SJSA1 (cell line): ENCODE data around the gene SOX9. TPM values are rescaled to one million over a fixed set of nuclear protein-coding genes. Genes with fewer than 3 reads are reported as not detected.

ENCODE experiments used
- DNase-seq, 2 experiments: peaks; one replicate each; pipeline ENCODE4 v3.0.0-alpha.2; 2015 to 2020; ENCODE audit warnings: low spot score in 2 of 2, low read depth in 1 of 2
- H3K27ac ChIP-seq: fragments of 250-450 bp; sonication (Bioruptor Pico); 2 replicates; pipeline ENCODE4 v1.5.1; 2020; ENCODE audit warnings: mild to moderate bottlenecking, moderate library complexity
- H3K27me3 ChIP-seq: fragments of 250-450 bp; sonication (Bioruptor Pico); replicated peaks from 2 replicates; pipeline ENCODE4 v1.5.1; 2020; ENCODE audit warnings: mild to moderate bottlenecking, moderate library complexity
- H3K36me3 ChIP-seq: fragments of 250-450 bp; sonication (Bioruptor Pico); 2 replicates; pipeline ENCODE4 v1.5.1; 2020; ENCODE audit warnings: mild to moderate bottlenecking
- H3K4me1 ChIP-seq: fragments of 250-450 bp; sonication (Bioruptor Pico); replicated peaks from 2 replicates; pipeline ENCODE4 v1.6.1; 2021; ENCODE audit warnings: mild to moderate bottlenecking
- H3K4me3 ChIP-seq: fragments of 250-450 bp; sonication (Bioruptor Pico); 2 replicates; pipeline ENCODE4 v1.5.1; 2020; ENCODE audit warnings: mild to moderate bottlenecking
- H3K9me3 ChIP-seq: fragments of 250-450 bp; sonication (Bioruptor Pico); replicated peaks from 2 replicates; pipeline ENCODE4 v1.5.1; 2020; ENCODE audit warnings: mild to moderate bottlenecking
- total RNA-seq: library from RNA; depleted of rRNA; stranded (reverse); fragments of >200 nt; shearing (Covaris generic); gene quantifications from 2 replicates; pipeline ENCODE4 v1.2.3, GENCODE V29; 2014

The SOX9 gene
- total RNA-seq, 1 experiment from 2014 or later, result 2.9 TPM

- Histone ChIP-seq H3K9me3 (no peaks in the 10 kb centered on the region), H3K36me3 (no peaks in the 10 kb centered on the region), H3K4me1 (peaks cover 8% of the 10 kb centered on the region; the same call in 1 of the 2 replicates), H3K27me3 (no peaks in the 10 kb centered on the region), H3K4me3 (no peak overlapping the region), H3K27ac (no peak overlapping the region)
- no peak for DNase-seq
These were observed 23.3 kb downstream of the SOX9 start for GRCh38 chr17:72144101-72144500.

GRCh38 chr17:72145562-72145961 is 24.7 kb downstream of the SOX9 start:
- Histone ChIP-seq H3K27me3 (no peaks in the 10 kb centered on the region), H3K27ac (no peak overlapping the region), H3K9me3 (no peaks in the 10 kb centered on the region), H3K36me3 (no peaks in the 10 kb centered on the region), H3K4me3 (no peak overlapping the region), H3K4me1 (no peaks in the 10 kb centered on the region)
- no peak for DNase-seq

- H3K36me3 ChIP-seq, result no peaks in the 10 kb centered on the region
- no peaks in the 10 kb centered on the region for H3K9me3 ChIP-seq
- H3K27me3 ChIP-seq, result no peaks in the 10 kb centered on the region
- H3K27ac ChIP-seq, result no peak overlapping the region
- no peak overlapping the region for H3K4me3 ChIP-seq
- DNase-seq, result no peak
- no peaks in the 10 kb centered on the region for H3K4me1 ChIP-seq
These were observed 25.1 kb downstream of the SOX9 start for GRCh38 chr17:72145962-72146361.

- H3K36me3 ChIP-seq, result no peaks in the 10 kb centered on the region
- no peak for DNase-seq
- no peak overlapping the region for H3K27ac ChIP-seq
- H3K27me3 ChIP-seq, result no peaks in the 10 kb centered on the region
- no peaks in the 10 kb centered on the region; the same call in 1 of the 2 replicates for H3K4me1 ChIP-seq
- no peak overlapping the region for H3K4me3 ChIP-seq
- H3K9me3 ChIP-seq, result no peaks in the 10 kb centered on the region
These were observed 25.6 kb downstream of the SOX9 start for GRCh38 chr17:72146371-72146770.

- H3K27me3 ChIP-seq, result no peaks in the 10 kb centered on the region
- no peak for DNase-seq
- no peak overlapping the region for H3K27ac ChIP-seq
- H3K36me3 ChIP-seq, result no peaks in the 10 kb centered on the region
- H3K9me3 ChIP-seq, result no peaks in the 10 kb centered on the region
- peaks cover 7% of the 10 kb centered on the region for H3K4me1 ChIP-seq
- H3K4me3 ChIP-seq, result no peak overlapping the region
These were observed 30.0 kb downstream of the SOX9 start for GRCh38 chr17:72150632-72151460.

- DNase-seq, result peak; percentile 26 to 60
- Histone ChIP-seq H3K4me3 (no peak overlapping the region), H3K4me1 (peaks cover 7% of the 10 kb centered on the region), H3K27ac (no peak overlapping the region), H3K9me3 (no peaks in the 10 kb centered on the region), H3K36me3 (no peaks in the 10 kb centered on the region), H3K27me3 (no peaks in the 10 kb centered on the region)
These were observed 31.0 kb downstream of the SOX9 start for GRCh38 chr17:72151565-72152386.

- Histone ChIP-seq H3K4me1 (peaks cover 7% of the 10 kb centered on the region), H3K27me3 (no peaks in the 10 kb centered on the region), H3K9me3 (no peaks in the 10 kb centered on the region), H3K4me3 (no peak overlapping the region), H3K36me3 (no peaks in the 10 kb centered on the region), H3K27ac (no peak overlapping the region)
- no peak for DNase-seq
These were observed 31.6 kb downstream of the SOX9 start for GRCh38 chr17:72152387-72152929.

GRCh38 chr17:72158895-72159885 is 38.4 kb downstream of the SOX9 start:
- H3K27me3 ChIP-seq, result no peaks in the 10 kb centered on the region
- H3K9me3 ChIP-seq, result no peaks in the 10 kb centered on the region
- no peak overlapping the region for H3K4me3 ChIP-seq
- no peak overlapping the region for H3K27ac ChIP-seq
- H3K4me1 ChIP-seq, result no peaks in the 10 kb centered on the region
- DNase-seq, result no peak
- no peaks in the 10 kb centered on the region for H3K36me3 ChIP-seq

- Histone ChIP-seq H3K27me3 (no peaks in the 10 kb centered on the region), H3K4me1 (no peaks in the 10 kb centered on the region), H3K36me3 (no peaks in the 10 kb centered on the region), H3K9me3 (no peaks in the 10 kb centered on the region), H3K4me3 (no peak overlapping the region), H3K27ac (no peak overlapping the region)
- no peak for DNase-seq
These were observed 41.7 kb downstream of the SOX9 start for GRCh38 chr17:72162569-72162968.

- H3K9me3 ChIP-seq, result 0 out of 2 replicates have a peak, but pooled peaks cover 2% of the 10 kb centered on the region
- H3K27ac ChIP-seq, result no peak overlapping the region
- no peaks in the 10 kb centered on the region for H3K27me3 ChIP-seq
- no peaks in the 10 kb centered on the region for H3K4me1 ChIP-seq
- H3K36me3 ChIP-seq, result no peaks in the 10 kb centered on the region
- no peak for DNase-seq
- H3K4me3 ChIP-seq, result no peak overlapping the region
These were observed 42.7 kb downstream of the SOX9 start for GRCh38 chr17:72163474-72163873.

- H3K27ac ChIP-seq, result no peak overlapping the region
- H3K4me3 ChIP-seq, result no peak overlapping the region
- H3K4me1 ChIP-seq, result no peaks in the 10 kb centered on the region
- H3K27me3 ChIP-seq, result no peaks in the 10 kb centered on the region
- H3K9me3 ChIP-seq, result 0 out of 2 replicates have a peak, but pooled peaks cover 2% of the 10 kb centered on the region
- H3K36me3 ChIP-seq, result no peaks in the 10 kb centered on the region
- DNase-seq, result no peak
These were observed 43.4 kb downstream of the SOX9 start for GRCh38 chr17:72164158-72164739.

GRCh38 chr17:72165192-72165866 is 44.5 kb downstream of the SOX9 start:
- H3K27ac ChIP-seq, result no peak overlapping the region
- no peak for DNase-seq
- 0 out of 2 replicates have a peak, but pooled peaks cover 2% of the 10 kb centered on the region for H3K9me3 ChIP-seq
- H3K4me1 ChIP-seq, result no peaks in the 10 kb centered on the region
- no peak overlapping the region for H3K4me3 ChIP-seq
- no peaks in the 10 kb centered on the region for H3K27me3 ChIP-seq
- H3K36me3 ChIP-seq, result no peaks in the 10 kb centered on the region
